DLD1 (cell line): ENCODE data around the gene PLEKHD1.

Experiments used
- in situ Hi-C: cut with HindIII; loops from 2 replicates; pipeline ENCODE4 v1.10.0; 2017; ENCODE audit warnings: low sequenced_read_pairs

PLEKHD1 gene

DNA sequence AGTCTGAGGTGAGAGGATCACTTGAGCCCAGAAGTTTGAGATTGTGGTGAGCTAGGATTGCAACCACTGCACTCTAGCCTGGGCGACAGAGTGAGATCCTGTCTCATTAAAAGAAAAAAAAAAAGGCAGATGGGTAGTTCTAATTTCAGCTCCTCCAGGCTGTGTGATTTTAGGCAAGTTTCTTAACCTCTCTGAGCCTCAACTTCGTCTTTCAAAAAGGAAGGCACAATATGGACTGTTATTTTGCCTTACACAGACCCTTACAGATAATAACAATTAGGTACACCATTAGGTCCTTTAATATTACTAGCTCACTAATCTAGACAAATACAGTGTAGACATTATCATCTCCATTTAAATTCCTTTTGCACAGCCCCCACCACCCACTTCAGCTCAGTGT is 94.9 kb downstream of the PLEKHD1 start:
- in situ Hi-C loops, result no loop called here

DNA sequence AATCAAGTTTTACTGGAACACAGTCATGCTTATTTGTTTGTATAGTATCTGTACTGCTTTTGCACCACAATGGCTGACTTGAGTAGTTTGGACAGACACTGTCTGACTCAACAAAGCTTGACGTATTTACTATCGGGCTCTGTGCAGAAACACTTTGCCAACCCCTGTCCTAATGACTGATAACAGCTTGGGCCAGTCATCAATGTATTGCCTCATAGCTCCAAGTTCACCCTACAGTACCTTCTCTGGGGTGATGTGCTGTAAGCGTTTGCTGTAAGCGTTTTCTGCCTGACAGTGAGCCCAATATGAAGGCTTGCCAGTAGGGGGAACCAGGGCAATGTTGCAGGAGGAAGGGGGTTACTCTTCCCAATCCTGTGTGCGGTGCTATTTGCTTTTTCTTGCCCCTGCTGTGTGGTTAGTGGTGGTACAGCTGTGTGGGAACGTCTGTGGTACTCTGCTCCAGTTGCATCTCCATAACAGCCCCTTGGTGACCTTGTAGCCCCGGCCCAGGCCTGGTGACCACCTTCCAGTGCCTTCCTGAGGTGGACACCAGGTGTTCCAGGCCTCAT is 95.6 kb downstream of the PLEKHD1 start:
- in situ Hi-C loops, result loop anchor here (5.0 kb wide), 1 partner anchor 67 kb away; no protein-coding TSS in a partner anchor
